Muscle of back (tissue), 13 donors: ENCODE data around the gene XNDC1N. TPM values are rescaled to one million over a fixed set of nuclear protein-coding genes. Genes with fewer than 3 reads are reported as not detected.

ENCODE experiments used
- DNase-seq, 3 donors: peaks; one replicate each; pipeline versions ENCODE4 v3.0.0 to v3.0.0-alpha.2; 2013
- long read RNA-seq, 9 donors: transcript quantifications; one replicate each; lab custom pipeline, GENCODE V29; 2026
- polyA plus RNA-seq, 10 donors: library from polyadenylated mRNA; unstranded; fragments of 120-200 nt; gene quantifications; one replicate each; pipeline ENCODE4 v1.2.1, GENCODE V29; 2013; ENCODE audit not compliant: insufficient read length in 10 of 10

The XNDC1N gene, protein sequence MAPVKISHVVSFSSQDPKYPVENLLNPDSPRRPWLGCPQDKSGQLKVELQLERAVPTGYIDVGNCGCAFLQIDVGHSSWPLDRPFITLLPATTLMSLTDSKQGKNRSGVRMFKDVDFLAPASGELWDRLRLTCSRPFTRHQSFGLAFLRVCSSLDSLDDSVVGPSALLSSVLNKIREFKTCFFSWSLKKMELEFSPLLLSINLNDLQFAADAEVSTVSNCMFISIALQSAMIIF
- 1 to 10 TPM; 1.9 to 3.9 (median 2.9) TPM for polyA plus RNA-seq
- long read RNA-seq, donor 1, result 0 reads
- long read RNA-seq, donor 2, result 0 reads
- long read RNA-seq, donor 3, result 0 reads
- long read RNA-seq, donor 4, result 0 reads
- long read RNA-seq, donor 5, result 0 reads
- long read RNA-seq, donor 6, partial matches to known transcripts, result 0 of 7 reads
- long read RNA-seq, donor 6, other reads (novel, unspliced or antisense), result 7 of 7 reads
- long read RNA-seq, donor 7, partial matches to known transcripts, result 0 of 1 reads
- long read RNA-seq, donor 7, other reads (novel, unspliced or antisense), result 0 of 1 reads
- long read RNA-seq, donor 8, result 0 reads
- long read RNA-seq, donor 9, result 0 reads

DNA sequence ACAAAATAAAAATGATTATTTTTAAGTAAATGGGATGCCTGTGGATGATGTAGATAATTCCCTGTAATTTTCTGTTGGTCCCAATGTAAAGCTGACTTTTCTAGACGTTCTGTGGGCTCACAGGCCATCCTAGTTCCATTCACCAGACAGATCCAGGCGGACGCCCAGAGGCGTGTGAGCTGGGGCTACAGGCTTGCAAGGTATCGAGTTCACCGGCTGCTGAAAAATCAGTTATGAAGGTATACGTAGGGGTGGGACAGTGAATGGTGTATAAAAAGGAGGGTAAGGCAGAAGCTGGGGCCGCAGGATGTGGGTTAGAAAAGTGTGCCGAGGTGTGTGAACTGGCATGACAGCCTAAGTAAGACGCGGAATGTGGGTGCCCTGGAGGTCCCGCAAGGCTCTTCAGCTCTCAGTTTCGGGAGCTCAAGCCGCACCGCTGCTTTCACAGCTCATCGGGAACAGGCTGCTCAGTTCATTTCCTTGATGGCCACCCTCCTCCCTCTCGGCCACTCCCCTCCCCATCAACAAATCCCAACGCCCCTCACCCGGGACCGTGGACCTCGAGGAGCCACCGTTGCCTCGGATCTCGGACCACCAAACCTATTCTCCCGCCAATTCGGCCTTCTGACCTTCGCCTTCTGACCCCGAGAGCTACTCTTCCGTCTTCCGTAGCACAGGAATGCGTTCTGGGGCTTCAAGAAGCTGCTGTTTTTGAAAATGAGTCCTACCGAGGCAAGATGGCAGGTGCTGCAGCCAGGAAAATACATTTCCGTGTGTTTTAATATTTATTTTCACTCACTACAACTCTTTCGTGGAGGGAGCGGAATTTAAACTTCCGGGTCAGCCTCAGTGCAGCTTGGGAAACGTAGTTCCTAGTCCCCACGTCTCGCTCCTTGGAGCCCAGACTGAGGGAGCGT, at the start of gene XNDC1N:
XNDC1N (minus strand) TSS at position 775 of the 917 bp plus-strand sequence. CDS start 5,241 bp downstream, outside the sequence.
- DNase-seq, result peak in 1 of 3 donors; percentile 6

GRCh38 chr11:71977743-71978418, 49.5 kb upstream of the XNDC1N start:
- DNase-seq, result peak; percentile 38 to 71 (median 58)

- DNase-seq, result no peak
Observed at GRCh38 chr11:71977090-71977489, 48.7 kb upstream of the XNDC1N start.

DNA sequence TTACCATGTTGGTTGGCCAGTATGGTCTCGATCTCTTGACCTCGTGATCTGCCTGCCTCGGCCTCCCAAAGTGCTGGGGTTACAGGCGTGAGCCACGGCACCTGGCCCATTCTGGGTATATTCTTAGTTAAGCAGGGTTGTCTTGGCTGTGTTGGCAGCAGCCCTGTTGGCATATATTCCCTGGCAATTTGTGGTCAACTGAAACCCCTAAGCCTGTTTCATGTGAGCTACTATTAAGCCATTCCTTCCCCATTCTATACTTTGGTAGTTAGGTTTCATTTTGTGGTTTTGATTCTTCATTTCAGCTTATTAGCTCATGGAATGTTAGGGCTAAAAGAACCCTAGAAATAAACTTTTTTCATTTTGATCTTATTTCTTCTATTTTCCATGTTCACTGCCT, 48.2 kb upstream of the XNDC1N start:
- DNase-seq, result no peak

- DNase-seq, result no peak
Observed at GRCh38 chr11:71971680-71972079, 43.3 kb upstream of the XNDC1N start.

DNA sequence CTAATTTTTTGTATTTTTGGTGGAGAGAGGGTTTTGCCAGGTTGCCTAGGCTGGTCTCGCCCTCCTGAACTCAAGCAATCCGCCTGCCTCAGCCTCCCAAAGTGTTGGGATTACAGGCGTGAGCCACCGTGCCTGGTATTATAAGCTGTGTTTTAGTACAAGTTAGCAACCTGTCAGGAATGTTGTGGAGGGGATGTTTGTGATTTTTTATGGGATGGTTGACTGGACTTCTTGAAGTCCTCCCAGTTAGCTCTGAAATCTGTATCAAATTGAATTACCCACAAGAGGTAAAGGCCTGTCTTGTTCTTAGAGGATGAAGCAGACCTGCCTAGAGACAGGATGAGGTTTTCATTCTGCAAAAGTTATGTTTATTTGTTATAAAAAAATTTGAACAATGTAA, 36.2 kb upstream of the XNDC1N start:
- no peak for DNase-seq

DNA sequence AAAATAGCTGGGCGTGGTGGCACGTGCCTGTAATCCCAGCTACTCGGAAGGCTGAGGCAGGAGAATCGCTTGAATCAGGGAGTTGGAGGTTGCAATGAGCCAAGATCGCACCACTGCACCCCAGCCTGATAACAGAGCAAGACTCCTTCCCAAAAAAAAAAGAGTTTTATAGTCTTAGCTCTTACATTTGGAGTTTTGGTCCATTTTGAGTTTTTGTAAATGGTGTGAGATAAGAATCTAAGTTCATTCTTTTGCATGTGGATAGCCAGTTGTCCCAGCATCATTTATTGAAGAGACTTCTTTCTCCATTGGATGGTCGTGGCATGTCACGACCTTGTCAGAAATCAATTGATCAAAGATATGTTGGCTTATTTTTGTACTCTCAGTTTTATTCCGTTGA, 35.1 kb upstream of the XNDC1N start:
- DNase-seq, result no peak

- no peak for DNase-seq
Observed at GRCh38 chr11:71962428-71963038, 34.1 kb upstream of the XNDC1N start.

DNA sequence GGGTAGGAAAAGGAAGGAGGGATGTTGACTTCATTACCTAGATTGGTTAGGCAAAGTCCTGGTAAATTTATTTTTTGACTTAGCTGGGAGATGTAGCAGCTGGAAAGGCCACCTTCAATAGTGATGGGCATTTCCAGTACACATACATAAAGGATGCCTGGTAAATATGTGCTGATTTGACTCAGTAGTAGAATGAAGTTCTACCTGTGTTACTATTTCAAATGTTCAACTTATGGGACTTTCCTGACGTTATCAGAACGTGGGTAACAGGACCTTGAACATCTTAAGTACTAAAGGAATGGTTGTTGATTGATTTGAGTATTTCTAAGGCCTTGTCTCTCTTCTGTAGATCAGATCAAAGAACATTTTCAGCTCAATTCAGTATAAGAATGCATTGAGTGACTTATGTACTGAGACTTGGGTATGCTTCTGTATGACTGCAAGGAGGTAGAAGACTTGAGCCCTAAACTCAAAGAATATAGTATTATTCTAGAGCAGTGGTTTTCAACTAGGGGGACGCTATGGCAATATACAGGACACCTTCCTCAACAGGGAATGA, 27.6 kb upstream of the XNDC1N start:
- DNase-seq, result no peak

DNA sequence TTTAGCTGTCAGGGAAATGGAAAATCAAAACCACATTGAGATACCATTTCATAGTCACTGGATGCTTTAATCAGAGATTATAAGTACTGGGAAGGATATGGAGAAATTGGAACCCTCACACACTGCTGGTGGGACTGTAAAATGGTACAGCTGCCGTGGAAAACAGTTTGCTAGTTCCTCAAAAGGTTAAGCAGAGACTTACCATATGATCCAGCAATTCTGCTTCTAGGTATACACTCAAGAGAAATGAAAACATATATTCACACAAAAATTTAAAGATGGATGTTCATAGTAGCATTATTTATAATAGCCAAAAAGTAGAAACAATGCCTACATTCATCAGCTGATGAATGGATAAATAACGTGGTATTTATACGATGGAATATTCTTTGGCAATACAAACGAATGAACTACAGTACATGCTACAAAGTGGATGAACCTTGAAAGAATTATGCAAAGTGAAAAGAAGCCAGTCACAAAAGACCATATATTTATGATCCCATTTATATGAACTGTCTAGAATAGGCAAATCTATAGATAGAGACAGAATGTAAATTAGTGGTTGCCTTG, 23.4 kb upstream of the XNDC1N start:
- no peak for DNase-seq

GRCh38 chr11:71949034-71949433, 20.6 kb upstream of the XNDC1N start:
- no peak for DNase-seq

GRCh38 chr11:71948314-71949027, 20.1 kb upstream of the XNDC1N start:
- no peak for DNase-seq

DNA sequence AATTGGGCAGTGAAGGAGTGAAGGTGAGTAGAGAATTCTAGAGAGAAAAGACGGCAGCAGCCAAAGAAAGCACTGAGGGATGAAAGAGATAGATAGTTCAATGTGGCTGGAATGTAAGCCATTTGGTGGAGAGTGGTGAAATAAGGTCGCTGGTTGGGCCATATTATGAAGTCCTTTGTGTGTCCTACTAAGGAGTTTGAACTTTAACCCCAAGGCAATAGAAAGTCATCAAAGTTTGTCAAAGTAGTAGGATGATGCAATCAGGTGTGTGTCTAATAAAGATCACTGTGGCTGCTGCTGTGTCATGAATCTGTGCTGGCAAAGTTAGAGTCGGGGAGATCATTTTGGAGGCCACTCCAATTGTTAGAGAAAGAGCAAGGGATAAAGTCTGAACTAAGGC, 19.1 kb upstream of the XNDC1N start:
- no peak for DNase-seq

GRCh38 chr11:71946144-71946571, 17.8 kb upstream of the XNDC1N start:
- DNase-seq, result peak in 1 of 3 donors; percentile 17

DNA sequence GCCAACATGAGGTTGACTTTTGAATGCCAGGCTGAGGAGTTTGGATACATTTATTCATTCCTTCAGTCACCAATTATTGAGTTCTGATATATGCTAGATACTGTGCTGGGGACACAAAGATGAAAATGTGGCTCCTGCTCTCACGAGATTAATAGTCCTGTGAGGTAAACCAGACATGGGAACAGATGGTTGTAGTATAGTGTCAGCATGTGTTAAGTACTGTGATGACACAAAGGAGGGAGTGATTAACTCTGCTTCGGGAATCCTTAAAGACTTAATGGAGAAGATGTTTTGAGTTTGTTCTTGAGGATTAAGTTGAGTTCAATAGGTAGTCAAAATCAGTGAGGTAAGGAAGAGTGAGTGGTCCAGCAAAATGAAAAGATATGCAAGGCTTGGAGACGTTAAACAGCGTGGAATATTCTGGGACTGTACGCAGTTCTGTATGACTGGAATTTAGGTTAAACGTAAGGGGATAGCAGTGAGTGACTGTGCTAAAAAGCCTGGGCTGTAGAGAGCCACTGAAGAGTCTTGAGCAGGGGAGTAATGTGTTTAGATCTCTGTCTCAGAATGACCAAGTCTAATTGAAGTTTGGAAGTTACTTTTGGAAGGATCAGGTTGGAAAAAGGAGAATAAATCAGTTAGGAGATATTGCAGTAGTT, 12.3 kb upstream of the XNDC1N start:
- DNase-seq, result peak in 1 of 3 donors; percentile 29

- DNase-seq, result no peak
Observed at GRCh38 chr11:71937826-71938225, 9.4 kb upstream of the XNDC1N start.

DNA sequence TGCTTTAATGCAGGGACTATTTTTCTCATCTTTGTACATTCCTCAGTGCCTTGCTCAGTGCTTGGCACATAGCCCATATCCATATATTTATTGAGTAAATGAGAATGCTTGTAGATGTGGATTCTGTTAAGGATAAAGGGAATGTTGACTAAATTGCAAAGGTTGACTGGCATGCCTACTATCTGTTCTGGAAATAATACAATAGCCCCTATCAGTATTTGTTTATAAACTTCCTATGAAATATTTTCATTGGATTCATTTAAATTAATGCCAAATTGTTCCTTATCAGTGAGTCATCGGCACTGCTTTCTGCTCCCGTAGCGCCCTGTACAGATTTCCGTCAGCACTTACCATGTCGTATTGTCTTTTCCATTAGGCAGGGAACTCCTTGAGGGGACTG, 8.4 kb upstream of the XNDC1N start:
- DNase-seq, result no peak

GRCh38 chr11:71935338-71935925, 7.0 kb upstream of the XNDC1N start:
- no peak for DNase-seq

GRCh38 chr11:71934213-71934612, 5.8 kb upstream of the XNDC1N start:
- DNase-seq, result no peak
